ENCODE data around the gene RNU1-3.

- TF ChIP-seq CTCF (conservative IDR thresholded peaks at IDR 0.05; ENCODE audit: low read depth, low read length): no peak
- no peak for TF ChIP-seq EZH2 (IDR thresholded peaks at IDR 0.05; ENCODE audit: borderline replicate concordance, low read depth, low read length, poor library complexity, severe bottlenecking)
These were observed 48.8 kb downstream of the RNU1-3 start for GRCh38 chr1:16617778-16618580.
